ENCODE results near the gene ME1.
"Not testable (repeated sequence)": the region's sequence is repeated elsewhere in the genome, so short reads cannot be mapped to it uniquely, and the experiment has no call there.

Gene ME1

DNA sequence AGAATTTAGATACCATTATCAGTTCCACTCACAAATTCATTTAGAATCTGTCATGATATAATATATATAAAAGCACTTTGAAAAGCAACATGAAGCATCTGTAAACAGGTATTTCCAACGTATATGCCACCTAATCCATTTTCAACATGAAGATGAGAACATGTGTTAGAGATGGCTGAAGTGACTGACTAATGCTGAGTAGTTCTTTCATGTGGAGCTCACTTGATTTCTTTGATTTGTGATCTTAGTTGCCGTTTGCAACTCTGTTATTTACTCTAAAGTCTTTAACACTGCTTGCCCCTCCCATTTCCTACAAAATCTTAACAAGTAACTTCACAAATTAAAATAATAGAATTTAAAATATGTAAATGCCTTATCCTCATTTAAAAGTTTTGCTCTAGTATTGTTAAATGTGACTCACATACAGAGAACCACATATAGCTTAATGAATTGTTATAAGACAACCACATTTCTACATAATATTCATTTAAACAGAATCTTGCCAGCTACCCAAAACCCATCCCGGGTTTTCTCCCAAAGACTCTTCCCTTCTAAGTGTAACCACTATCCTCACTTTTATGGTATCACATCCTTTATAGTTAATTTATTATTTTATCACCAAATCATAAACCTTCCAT is 78.3 kb downstream of the ME1 start:
- no peak for DNase-seq (ENCODE audit: low read depth)

DNA sequence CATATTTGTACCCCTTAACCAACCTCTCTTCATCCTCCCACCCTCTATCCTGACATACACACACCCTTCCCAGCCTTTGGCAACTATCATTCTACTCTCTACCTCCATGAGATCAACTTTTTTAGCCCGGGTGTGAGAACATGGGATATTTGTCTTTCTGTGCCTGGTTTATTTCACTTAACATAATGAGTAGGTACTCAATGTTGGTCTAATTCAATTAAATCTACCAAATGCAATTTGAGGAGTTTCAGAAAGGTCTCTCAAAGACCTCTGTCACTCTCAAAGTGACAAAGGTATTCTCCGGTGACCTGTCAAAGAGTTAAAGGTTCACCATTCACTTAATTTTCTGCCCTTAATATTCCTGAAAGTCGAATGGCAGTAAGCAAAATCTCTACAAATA is 87.7 kb downstream of the ME1 start:
- no peak for DNase-seq (ENCODE audit: low read depth)

DNA sequence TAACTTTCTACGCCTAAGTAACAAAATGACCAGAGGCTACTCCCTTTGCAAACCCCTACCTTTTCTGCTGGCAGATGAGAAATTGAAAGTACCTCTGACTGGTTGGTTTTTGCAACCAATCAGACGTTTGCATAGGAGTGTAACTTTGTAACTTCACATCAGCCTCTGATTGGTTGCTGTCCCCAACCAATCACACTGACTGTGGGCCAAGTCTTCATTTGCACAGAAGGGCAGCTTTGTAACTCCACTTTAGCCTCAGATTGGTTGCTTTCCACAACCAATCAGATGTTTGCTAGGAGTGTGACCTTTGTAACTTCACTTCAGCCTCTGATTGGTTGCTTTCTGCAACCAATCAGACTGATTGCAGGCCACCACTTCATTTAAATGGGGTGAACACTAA is 89.1 kb downstream of the ME1 start:
- no peak for DNase-seq (ENCODE audit: low read depth)

DNA sequence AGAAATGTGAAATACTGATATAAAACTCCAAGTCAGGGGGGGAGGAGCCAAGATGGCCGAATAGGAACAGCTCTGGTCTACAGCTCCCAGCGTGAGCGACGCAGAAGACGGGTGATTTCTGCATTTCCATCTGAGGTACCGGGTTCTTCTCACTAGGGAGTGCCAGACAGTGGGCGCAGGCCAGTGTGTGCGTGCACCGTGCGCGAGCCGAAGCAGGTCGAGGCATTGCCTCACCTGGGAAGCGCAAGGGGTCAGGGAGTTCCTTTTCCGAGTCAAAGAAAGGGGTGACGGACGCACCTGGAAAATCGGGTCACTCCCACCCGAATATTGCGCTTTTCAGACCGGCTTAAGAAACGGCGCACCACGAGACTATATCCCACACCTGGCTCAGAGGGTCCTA is 96.9 kb downstream of the ME1 start:
- not testable (repeated sequence) for DNase-seq (ENCODE audit: low read depth)

DNA sequence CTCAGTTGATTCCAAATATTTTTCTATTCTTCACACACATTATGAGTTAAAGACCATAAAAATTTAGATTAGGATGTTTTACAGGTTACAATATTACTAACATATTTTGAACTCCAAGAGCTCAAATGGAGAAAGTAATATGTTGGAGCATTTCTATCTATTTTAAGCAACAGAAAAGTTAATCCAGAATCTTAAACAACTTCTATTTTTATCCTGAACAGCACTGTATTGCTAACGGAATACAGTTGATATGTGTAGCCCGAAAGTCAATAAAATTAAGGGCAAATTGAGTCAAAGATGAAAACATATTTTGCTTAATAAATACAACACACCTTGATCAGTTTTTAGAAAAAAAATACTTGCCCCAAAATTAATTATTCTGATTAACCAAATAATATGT is 97.4 kb downstream of the ME1 start:
- DNase-seq (ENCODE audit: low read depth), result no peak

DNA sequence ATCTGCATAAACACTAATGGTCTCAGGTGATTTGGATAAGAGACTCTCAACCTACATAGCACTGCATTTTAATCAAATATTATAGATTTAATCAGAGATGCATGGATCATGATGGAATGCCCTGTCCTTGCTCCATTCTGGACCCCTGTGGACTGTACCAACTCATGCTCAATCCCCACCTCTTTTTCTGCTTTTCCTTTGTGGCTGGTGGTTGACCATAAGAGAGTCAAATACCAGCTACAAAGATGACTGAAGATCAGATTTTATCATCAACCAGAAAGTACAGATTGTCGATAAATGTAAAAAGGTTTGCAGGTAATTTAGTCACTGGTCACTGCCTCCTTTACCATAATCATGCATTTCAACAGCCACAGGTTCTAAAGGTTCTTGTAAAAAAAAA is 116.2 kb downstream of the ME1 start:
- no peak for DNase-seq (ENCODE audit: low read depth)

DNA sequence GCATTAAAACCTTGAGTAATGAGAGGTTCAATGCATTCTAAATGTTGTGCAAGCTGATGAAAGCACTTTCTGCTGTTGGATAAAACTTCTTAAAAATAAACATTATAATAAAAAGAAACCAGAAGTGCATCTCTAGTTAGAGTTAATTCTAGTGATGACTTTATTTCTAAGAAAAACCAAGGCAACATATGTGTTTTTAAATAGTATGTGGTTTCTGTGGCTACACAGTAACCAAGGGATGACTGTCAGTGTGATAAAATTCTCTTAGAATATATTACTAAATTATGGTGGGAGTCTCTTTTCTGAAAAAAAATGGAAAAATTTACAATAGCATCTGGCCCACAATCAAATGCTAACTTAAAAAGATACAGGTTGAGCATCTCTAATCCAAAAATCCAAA is 117.0 kb downstream of the ME1 start:
- no peak for DNase-seq (ENCODE audit: low read depth)

DNA sequence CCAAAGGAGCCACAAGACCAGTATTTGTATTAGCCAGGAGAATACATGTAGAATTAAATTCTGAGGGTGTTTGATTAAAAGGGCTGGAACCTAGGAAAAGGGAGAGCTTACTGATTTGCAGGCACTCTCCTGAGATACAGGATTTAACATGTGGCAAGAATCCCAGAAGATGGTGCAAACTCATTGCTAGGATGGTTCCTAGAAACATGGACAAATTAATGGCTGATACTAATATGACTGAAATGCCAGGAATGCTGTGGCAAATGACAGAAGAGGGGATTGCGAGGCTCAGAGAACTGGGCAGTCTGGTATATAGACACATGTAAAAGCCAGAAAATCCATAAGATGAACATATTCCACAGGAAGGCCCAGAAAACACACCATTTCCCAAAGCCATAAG is 119.6 kb downstream of the ME1 start:
- DNase-seq (ENCODE audit: low read depth), result no peak

DNA sequence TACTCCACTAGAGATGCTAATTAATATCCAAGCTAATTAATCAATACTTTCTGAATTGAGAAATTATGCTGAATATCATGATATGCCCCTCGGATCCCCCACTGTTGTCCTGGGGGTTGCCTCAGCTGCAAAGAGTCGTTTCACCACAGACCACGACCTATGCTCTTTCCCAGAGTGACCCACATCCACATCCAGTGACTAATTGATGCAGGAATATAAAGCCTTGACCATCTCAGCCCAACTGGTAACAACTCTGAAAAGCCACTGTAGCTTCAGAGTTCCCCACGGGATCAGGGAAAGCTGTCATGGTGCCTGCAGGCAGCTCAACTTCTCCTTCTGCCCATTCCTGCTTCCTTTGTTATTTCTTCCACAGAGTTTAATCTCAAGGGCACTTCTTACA is 120.8 kb downstream of the ME1 start:
- DNase-seq (ENCODE audit: low read depth), result no peak

DNA sequence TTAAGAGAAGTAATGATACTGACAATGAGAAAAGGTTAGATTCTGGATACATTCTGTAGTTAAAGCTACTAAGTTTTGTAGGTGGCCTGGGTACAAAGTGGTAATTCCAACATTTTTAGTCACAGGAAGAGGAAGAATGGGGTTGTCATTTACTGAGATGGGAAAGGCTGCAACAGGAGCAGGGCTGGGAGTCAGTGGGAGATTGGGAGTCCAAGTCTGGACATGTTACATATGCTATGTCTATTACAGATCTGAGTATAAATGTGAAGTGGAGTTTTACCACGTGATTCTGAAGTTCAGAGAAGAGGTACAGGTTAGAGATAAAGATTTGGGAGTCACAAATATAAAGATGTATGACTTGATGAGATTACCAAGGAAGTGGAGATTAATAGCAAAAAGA is 121.5 kb downstream of the ME1 start:
- DNase-seq (ENCODE audit: low read depth), result no peak

DNA sequence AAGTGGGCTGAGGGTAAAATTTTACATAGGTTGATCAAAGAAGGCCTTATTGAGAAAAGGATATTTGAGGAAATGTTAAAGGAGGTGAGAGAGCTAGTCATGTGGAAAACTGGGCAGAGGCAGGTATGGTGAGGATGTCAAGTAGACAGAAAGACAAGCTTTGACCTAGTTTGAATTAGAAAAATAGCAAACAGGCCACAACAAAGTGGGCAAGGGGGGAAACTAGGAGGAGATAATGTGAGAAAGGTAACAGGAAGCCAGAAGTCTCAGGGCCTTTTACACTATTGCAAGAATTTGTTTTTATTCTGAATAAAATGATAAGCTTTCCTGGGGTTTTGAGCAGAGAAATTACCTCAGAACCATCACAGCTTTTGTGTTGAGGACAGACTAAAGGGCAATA is 122.0 kb downstream of the ME1 start:
- no peak for DNase-seq (ENCODE audit: low read depth)

DNA sequence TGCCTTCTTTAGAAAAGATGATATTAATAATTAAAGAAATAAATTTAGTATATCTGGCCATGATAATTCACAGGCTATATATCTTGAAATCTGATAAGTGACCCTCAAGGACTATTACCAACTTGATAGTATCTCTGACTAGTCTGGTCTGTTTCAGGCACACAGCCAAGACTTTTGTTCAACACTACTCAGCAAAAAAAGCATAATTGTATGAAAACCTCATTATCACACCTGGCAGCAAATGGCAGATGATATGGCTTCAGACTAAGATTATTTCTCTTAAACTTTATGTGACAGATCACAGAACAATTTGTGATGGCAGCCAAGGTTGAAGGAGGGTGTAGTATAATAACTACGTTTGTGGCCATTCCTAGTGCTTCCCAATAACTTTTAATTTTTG is 123.0 kb downstream of the ME1 start:
- DNase-seq (ENCODE audit: low read depth), result no peak

DNA sequence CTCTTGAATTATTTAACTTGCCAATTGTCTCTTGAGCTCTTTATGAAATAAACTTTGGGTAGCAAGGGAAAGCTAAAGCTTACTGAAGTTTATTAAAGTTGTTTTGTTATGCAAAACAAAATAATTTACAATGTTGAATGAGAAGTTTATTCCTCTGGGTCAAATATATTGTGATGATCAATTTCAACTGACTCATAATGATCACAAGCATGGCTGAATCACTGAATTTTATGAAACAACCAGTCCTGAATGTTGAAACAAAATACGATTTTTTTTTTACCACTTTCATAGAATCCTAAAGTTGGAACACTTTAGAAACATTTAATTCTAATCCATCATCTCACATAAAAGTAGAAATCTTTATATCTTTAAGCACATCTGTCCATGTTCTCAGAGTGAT is 127.4 kb downstream of the ME1 start:
- no peak for DNase-seq (ENCODE audit: low read depth)

DNA sequence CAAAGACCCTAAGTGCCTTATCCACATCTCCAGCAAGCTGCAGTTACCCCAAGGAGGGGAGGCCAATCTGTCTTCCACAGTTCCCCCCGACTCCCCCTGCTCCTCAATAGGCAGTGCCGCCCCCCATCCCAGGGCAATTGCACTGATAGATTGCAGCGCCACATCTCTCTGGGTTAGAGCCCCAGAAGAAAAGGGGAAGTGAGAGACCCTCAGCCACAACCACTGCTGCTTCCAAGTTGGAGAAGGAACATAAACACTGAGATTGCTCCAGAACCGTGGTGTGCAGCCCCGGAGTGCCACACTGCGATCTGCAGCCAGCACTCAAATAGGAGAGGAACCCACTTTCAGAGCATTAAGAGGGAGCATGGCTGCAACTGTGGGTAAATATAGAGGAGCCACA is 136.2 kb downstream of the ME1 start:
- DNase-seq (ENCODE audit: low read depth), result no peak

DNA sequence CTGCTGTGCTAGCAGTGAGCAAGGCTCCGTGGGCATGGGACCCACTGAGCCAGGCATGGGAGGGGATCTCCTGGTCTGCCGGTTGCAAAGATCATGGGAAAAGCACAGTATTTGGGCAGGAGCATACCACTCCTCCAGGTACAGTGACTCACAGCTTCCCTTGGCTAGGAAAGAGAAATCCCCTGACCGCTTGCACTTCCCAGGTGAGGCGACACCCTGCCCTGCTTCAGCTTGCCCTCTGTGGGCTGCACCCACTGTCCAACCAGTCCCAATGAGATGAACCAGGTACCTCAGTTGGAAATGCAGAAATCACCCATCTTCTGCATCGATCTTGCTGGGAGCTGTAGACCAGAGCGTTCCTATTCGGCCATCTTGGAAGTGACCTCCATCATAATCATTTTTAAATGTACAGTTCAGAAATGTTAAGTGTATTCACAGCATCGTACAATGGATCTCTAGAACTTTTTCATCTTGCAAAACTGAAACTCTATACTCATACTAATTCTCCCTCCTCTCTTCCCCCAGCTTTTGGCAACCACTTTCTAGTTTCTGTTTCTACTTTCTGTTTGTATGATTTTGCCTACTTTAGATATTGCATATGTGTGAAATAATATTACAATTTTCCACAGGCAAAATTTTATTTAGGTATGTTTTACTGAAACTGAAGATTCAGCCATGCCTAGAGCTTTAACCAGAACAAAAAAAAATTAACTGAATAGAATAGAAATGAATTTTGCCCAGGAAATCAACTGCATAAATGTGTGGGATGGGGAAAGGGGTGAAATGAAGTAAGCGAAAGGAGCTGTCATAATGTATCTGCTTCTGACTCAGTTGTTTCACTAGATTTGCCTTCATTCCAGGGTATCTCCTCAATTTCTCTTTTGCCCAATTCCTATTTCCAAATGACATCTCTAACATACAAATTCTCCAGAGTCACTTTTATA is 137.7 kb downstream of the ME1 start:
- DNase-seq (ENCODE audit: low read depth), result no peak

DNA sequence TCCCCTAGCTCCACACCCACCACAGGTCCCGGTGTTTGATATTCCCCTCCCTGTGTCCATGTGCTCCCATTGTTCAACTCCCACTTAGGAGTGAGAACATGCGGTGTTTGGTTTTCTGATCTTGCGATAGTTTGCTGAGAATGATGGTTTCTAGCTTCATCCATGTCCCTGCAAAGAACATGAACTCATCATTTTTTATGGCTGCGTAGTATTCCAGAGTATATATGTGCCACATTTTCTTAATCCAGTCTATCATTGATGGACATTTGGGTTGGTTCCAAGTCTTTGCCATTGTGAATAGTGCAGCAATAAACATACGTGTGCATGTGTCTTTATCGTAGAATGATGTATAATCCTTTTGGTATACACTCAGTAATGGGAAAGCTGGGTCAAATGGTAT is 143.6 kb downstream of the ME1 start:
- not testable (repeated sequence) for DNase-seq (ENCODE audit: low read depth)

DNA sequence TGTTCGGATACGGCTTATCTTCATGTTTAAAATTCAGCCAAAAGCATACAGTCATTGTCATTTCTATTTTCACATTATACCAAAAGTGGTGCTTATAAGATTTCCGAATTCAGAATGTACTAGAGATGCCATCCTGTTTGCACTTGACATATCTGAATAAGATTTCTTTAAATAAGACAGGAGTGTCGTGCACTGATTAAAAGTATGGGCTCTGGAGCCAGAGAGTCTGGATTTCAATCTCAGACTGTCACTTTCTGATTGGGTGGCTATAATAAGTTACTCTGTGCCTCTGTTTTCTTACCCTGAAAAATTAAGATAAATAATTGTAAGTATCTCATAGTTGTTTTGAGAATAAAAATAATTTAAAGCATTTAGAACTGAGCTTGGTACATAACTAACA is 144.9 kb downstream of the ME1 start:
- no peak for DNase-seq (ENCODE audit: low read depth)

DNA sequence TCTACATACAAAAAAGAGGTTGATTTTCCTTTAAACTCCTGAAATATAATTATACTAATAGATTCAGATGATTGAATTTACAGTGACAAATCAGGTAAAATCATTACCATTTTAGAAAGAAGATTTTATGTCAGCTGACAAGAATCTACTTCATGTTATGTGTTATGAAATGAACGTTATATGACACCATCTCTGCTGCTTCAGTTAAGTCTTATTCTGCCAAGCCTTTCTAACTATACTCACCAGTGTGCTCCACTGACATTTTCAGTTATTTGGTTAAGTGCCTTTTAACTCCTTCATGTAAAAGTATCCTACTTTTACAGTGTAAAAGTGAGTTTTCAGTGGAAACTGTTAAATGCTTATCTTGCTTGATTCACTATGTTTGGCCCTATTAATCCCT is 157.3 kb downstream of the ME1 start:
- no peak for DNase-seq (ENCODE audit: low read depth)

DNA sequence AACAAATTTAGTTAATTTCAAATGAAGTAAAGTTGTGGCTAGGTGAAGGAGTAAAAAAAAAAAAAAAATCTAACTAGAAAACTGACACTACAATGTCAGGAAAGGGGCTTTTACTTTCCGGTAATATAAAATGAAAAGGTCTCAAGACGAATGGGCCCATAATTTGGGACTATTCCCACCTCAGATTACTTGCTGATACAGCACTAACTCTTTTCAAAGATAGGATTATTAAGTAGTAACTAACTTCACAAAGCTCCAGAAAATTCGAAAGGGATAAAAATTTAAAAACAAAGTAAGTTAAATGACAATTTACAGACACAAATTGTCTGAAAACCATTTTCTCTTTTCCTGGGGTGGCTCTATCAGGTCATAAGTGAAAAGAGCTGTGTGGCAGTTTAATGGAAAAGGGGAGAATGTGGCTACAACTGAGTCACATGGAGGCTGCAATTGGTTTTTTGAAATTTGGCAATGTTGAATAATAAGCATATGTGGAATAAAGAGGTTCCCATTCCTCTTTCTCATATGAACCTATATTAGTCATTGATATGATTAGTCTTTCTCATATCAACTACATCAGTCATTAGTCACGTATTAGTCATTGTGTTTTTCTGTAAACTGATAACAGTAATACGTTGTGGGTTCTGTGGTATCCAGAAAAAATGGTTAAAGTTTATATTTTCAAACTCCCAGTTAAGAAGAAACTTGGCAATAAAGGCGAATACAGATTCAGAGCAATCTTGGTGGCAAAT is 159.7 kb downstream of the ME1 start:
- DNase-seq (ENCODE audit: low read depth), result no peak

DNA sequence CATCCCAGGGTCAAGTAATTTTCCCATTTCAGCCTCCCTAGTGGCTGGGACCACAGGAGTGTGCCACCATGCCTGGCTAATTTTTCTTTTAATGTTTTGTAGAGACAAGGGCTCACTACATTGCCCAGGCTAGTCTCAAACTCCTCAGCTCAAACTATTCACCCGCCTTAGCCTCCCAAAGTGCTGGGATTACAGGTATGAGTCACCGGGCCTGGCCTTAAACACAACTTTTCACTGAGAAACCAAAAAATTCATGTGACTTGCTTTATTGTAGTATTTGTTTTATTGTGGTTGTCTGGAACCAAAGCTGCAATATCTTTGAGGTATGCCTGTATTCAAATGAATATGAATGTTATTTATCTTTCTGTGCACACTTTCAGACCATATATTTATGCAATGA is 165.5 kb downstream of the ME1 start:
- DNase-seq (ENCODE audit: low read depth), result no peak

DNA sequence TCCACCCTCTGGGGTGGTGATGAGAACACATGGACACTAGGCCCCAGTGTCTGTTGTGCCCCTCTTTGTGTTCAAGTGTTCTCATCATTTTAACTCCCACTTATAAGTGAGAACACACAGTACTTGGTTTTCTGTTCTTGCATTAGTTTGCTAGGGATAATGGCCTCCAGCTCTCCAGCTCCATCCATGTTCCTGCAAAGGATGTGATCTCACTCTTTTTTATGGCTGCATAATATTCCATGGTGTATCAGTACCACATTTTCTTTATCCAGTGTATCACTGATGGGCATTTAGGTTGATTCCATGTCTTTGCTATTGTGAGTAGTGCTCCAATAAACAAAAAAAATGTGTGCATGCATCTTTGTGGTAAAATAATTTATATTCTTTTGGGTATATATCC is 170.3 kb downstream of the ME1 start:
- DNase-seq (ENCODE audit: low read depth), result no peak

DNA sequence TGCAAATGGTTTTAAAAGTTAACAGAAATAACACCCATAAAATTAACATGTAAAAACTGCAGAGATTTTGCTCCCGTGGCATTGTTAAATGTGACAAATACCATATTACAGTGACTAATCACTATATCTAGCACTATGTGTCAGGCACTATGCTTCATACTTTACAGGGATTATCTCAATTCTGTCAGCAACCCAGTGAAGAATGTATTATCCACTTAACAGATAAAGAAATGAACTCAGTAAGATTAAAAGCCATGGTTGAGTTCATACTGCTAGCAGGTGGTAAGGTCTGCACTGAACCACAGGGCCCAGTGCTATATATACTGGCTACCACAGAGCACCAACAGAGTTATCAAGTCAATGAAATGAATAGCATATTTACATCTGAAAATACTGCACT is 172.3 kb downstream of the ME1 start:
- no peak for DNase-seq (ENCODE audit: low read depth)

DNA sequence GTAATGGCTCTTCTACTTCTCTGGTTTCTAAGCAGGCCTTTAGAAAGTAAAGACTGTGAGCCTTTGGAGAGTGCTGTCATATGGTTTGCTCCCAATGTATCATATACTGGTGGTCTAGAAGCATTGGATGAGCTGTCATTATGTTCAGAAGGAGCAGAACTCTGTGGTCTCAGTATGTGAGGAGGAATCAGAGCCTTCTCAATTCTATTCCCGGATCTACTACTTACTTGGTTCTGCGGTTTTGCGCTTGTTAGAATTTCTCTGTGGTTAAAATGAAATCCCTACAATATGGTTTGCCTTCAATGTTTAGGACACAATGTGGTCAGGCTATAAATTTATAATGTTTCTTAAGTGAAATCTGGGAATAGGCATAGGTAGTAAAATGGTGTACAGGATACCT is 173.1 kb downstream of the ME1 start:
- no peak for DNase-seq (ENCODE audit: low read depth)
